Lower lobe of right lung (tissue), 2 donors: Measurements from ENCODE around the gene BTN1A1. TPM values are rescaled to one million over a fixed set of nuclear protein-coding genes. Genes with fewer than 3 reads are reported as not detected.

ENCODE experiments used
- ATAC-seq, 2 donors: fragments of 200-7000 bp; cut with Tn5 transposase; one replicate each; pipeline ENCODE4 v1.9.1; 2020 to 2022; ENCODE audit warnings: mild to moderate bottlenecking in 2 of 2, moderate library complexity in 2 of 2
- DNase-seq: peaks from one replicate; pipeline ENCODE4 v3.0.0-alpha.2; 2020
- H3K27ac ChIP-seq: fragments of 200-600 bp; one replicate; pipeline ENCODE4 v1.8.0; 2022
- H3K27me3 ChIP-seq: fragments of 200-600 bp; one replicate; pipeline ENCODE4 v1.8.0; 2022; ENCODE audit warnings: low read depth
- H3K36me3 ChIP-seq: fragments of 200-600 bp; one replicate; pipeline ENCODE4 v1.8.0; 2022; ENCODE audit warnings: mild to moderate bottlenecking
- H3K4me1 ChIP-seq: fragments of 200-600 bp; one replicate; pipeline ENCODE4 v1.8.0; 2022
- H3K4me3 ChIP-seq: fragments of 200-600 bp; one replicate; pipeline ENCODE4 v1.8.0; 2022; ENCODE audit warnings: mild to moderate bottlenecking
- H3K9me3 ChIP-seq: fragments of 200-600 bp; one replicate; pipeline ENCODE4 v1.8.0; 2022
- CTCF ChIP-seq: fragments of 200-600 bp; IDR thresholded peaks from one replicate; pipeline ENCODE4 v1.8.0; 2022; ENCODE audit warnings: antibody characterized with exemption, mild to moderate bottlenecking
- intact Hi-C: fragments of 100-400 bp; cut with DNase I; formaldehyde crosslinking; loops from one replicate; pipeline ENCODE4 v1.11.0; 2022
- total RNA-seq: library from RNA; stranded (reverse); fragmentation: NEBNext Ultra II Directional; extraction: Animal tissue kit (Norgen Biotek cat#: 25700); gene quantifications from one replicate; pipeline ENCODE4 v1.2.1, GENCODE V29; 2021
- donor health status: DM: no; HTN: yes; CAD: no; lungs with severe emphysema.

The BTN1A1 gene
- total RNA-seq, 1 donor from 2014 or later: not detected

- H3K36me3 ChIP-seq: no peaks in the 10 kb centered on the region
- TF ChIP-seq CTCF: no peak
Observed at GRCh38 chr6:26477426-26477825, 22.7 kb upstream of the BTN1A1 start.

GRCh38 chr6:26478100-26478984, 21.8 kb upstream of the BTN1A1 start:
- no peaks in the 10 kb centered on the region for H3K36me3 ChIP-seq
- ATAC-seq (no peak), DNase-seq (no peak)
- H3K4me3 ChIP-seq: no peak overlapping the region
- intact Hi-C loops: no loop called here
- peak overlapping the region; percentile 18 for H3K27ac ChIP-seq
- H3K4me1 ChIP-seq: peaks cover 33% of the 10 kb centered on the region
- no peaks in the 10 kb centered on the region for H3K9me3 ChIP-seq
- no peaks in the 10 kb centered on the region for H3K27me3 ChIP-seq
- no peak for TF ChIP-seq CTCF

More at GRCh38 chr6:26477426-26477825, 22.7 kb upstream of the BTN1A1 start:
- H3K9me3 ChIP-seq: no peaks in the 10 kb centered on the region
- peaks cover 39% of the 10 kb centered on the region for H3K4me1 ChIP-seq
- no peaks in the 10 kb centered on the region for H3K27me3 ChIP-seq
- H3K4me3 ChIP-seq: no peak overlapping the region
- intact Hi-C loops: no loop called here
- no peak overlapping the region for H3K27ac ChIP-seq
- DNase-seq (no peak), ATAC-seq (no peak)

GRCh38 chr6:26478985-26479278, 21.2 kb upstream of the BTN1A1 start:
- Histone ChIP-seq H3K36me3 (no peaks in the 10 kb centered on the region), H3K27me3 (no peaks in the 10 kb centered on the region), H3K4me3 (no peak overlapping the region), H3K9me3 (no peaks in the 10 kb centered on the region), H3K4me1 (peaks cover 33% of the 10 kb centered on the region), H3K27ac (peak overlapping the region; percentile 40)
- ATAC-seq (no peak), DNase-seq (no peak)
- intact Hi-C loops: no loop called here
- TF ChIP-seq CTCF: no peak

GRCh38 chr6:26482338-26482737, 17.8 kb upstream of the BTN1A1 start:
- ATAC-seq (no peak), DNase-seq (no peak)
- Histone ChIP-seq H3K4me1 (peaks cover 10% of the 10 kb centered on the region), H3K27me3 (no peaks in the 10 kb centered on the region), H3K27ac (no peak overlapping the region), H3K9me3 (no peaks in the 10 kb centered on the region), H3K4me3 (no peak overlapping the region), H3K36me3 (no peaks in the 10 kb centered on the region)
- no peak for TF ChIP-seq CTCF
- intact Hi-C loops: no loop called here

GRCh38 chr6:26483727-26484126, 16.4 kb upstream of the BTN1A1 start:
- intact Hi-C loops: no loop called here
- DNase-seq (no peak), ATAC-seq (no peak)
- Histone ChIP-seq H3K36me3 (no peaks in the 10 kb centered on the region), H3K27me3 (no peaks in the 10 kb centered on the region), H3K4me1 (no peaks in the 10 kb centered on the region), H3K9me3 (no peaks in the 10 kb centered on the region), H3K27ac (no peak overlapping the region), H3K4me3 (no peak overlapping the region)
- no peak for TF ChIP-seq CTCF
